Muscle of leg (tissue), 11 donors: ENCODE results near the gene FIG4. TPM values are rescaled to one million over a fixed set of nuclear protein-coding genes. Genes with fewer than 3 reads are reported as not detected.
A peak's percentile ranks its signal among the peaks of the same experiment; 100 is the strongest.
"Not testable (repeated sequence)": the region's sequence is repeated elsewhere in the genome, so short reads cannot be mapped to it uniquely, and the experiment has no call there.

Experiments used
- DNase-seq: peaks from one replicate; pipeline ENCODE4 v3.0.0; 2013
- H3K27ac ChIP-seq: one replicate; pipeline ENCODE4 v1.5.1; 2013; ENCODE audit warnings: mild to moderate bottlenecking, low read length, control low read depth
- H3K27me3 ChIP-seq: one replicate; pipeline ENCODE4 v1.6.1; 2013; ENCODE audit warnings: low read length; ENCODE audit not compliant: control insufficient read depth, insufficient read depth
- H3K36me3 ChIP-seq: one replicate; pipeline ENCODE4 v1.6.1; 2013; ENCODE audit warnings: low read length; ENCODE audit not compliant: control insufficient read depth, insufficient read depth
- H3K4me1 ChIP-seq: one replicate; pipeline ENCODE4 v1.6.1; 2013; ENCODE audit warnings: low read length; ENCODE audit not compliant: control insufficient read depth, insufficient read depth
- H3K4me3 ChIP-seq: one replicate; pipeline ENCODE4 v1.5.1; 2013; ENCODE audit warnings: low read length, control low read depth
- H3K9me3 ChIP-seq: replicated peaks from 2 replicates; pipeline ENCODE4 v1.6.1; 2013; ENCODE audit warnings: low read depth, low read length; ENCODE audit not compliant: control insufficient read depth
- WGBS: methylation state at CpG from one replicate; pipeline ENCODE4 v1.1.5; 2013; ENCODE audit warnings: missing lambda C conversion rate; ENCODE audit not compliant: insufficient coverage; 5-methylcytosine and 5-hydroxymethylcytosine counted together
- polyA plus RNA-seq, 8 donors: library from polyadenylated mRNA; unstranded; fragments of 120-200 nt; gene quantifications; one replicate each; pipeline versions ENCODE4 v1.2.1 to v1.2.3, GENCODE V29; 2013; ENCODE audit warnings: inconsistent platforms in 1 of 8, low replicate concordance in 1 of 8; ENCODE audit not compliant: insufficient read length in 8 of 8, insufficient read depth in 1 of 8
- total RNA-seq: library from RNA; stranded (reverse); fragments of 120-200 nt; gene quantifications from one replicate; pipeline ENCODE4 v1.2.4, GENCODE V29; 2013

The FIG4 gene
- total and polyA plus RNA-seq, 9 donors = 7.1 to 12.1 (median 10.1) TPM

GRCh38 chr6:109861946-109862345 lies 170.8 kb downstream of the FIG4 start:
- Histone ChIP-seq H3K9me3 (no peaks in the 10 kb centered on the region), H3K27me3 (no peaks in the 10 kb centered on the region), H3K4me3 (no peak overlapping the region), H3K27ac (no peak overlapping the region), H3K36me3 (no peaks in the 10 kb centered on the region), H3K4me1 (no peaks in the 10 kb centered on the region)
- DNase-seq = no peak

- WGBS = 77% methylated on average over 2 of the region's 2 CpGs
- DNase-seq = no peak
- Histone ChIP-seq H3K4me1 (peaks cover 3% of the 10 kb centered on the region), H3K9me3 (no peaks in the 10 kb centered on the region), H3K27me3 (peaks cover 2% of the 10 kb centered on the region), H3K36me3 (no peaks in the 10 kb centered on the region), H3K4me3 (no peak overlapping the region), H3K27ac (no peak overlapping the region)
Measured at GRCh38 chr6:109864050-109864449, 173.0 kb downstream of the FIG4 start.

GRCh38 chr6:109865968-109866367 lies 174.9 kb downstream of the FIG4 start:
- Histone ChIP-seq H3K4me1 (peaks cover 3% of the 10 kb centered on the region), H3K27ac (no peak overlapping the region), H3K9me3 (no peaks in the 10 kb centered on the region), H3K4me3 (no peak overlapping the region), H3K36me3 (no peaks in the 10 kb centered on the region), H3K27me3 (peaks cover 2% of the 10 kb centered on the region)
- no peak for DNase-seq
- no CpG with 5 or more reads among the region's 4 CpGs for whole genome bisulfite sequencing

GRCh38 chr6:109867009-109867969 lies 176.2 kb downstream of the FIG4 start:
- Histone ChIP-seq H3K27ac (peak overlapping the region; percentile 74), H3K36me3 (no peaks in the 10 kb centered on the region), H3K9me3 (no peaks in the 10 kb centered on the region), H3K4me1 (peaks cover 3% of the 10 kb centered on the region), H3K4me3 (no peak overlapping the region), H3K27me3 (peaks cover 2% of the 10 kb centered on the region)
- WGBS = 0% methylated on average over 3 of the region's 7 CpGs
- DNase-seq = peak; percentile 96

GRCh38 chr6:109867970-109868358 lies 176.9 kb downstream of the FIG4 start:
- peak overlapping the region; percentile 74 for H3K27ac ChIP-seq
- no peaks in the 10 kb centered on the region for H3K36me3 ChIP-seq
- H3K27me3 ChIP-seq = peaks cover 2% of the 10 kb centered on the region
- H3K4me1 ChIP-seq = peaks cover 3% of the 10 kb centered on the region
- WGBS = no CpG with 5 or more reads among the region's 2 CpGs
- no peaks in the 10 kb centered on the region for H3K9me3 ChIP-seq
- peak; percentile 87 for DNase-seq
- H3K4me3 ChIP-seq = no peak overlapping the region

- H3K27me3 ChIP-seq, H3K4me1 ChIP-seq, H3K9me3 ChIP-seq, H3K4me3 ChIP-seq, H3K36me3 ChIP-seq: not testable (repeated sequence)
- peak overlapping the region; percentile 26 for H3K27ac ChIP-seq
- peak; percentile 93 for DNase-seq
- WGBS = 40% methylated on average over 2 of the region's 5 CpGs
Measured at GRCh38 chr6:109869398-109870088, 178.4 kb downstream of the FIG4 start.

- DNase-seq = no peak
- Histone ChIP-seq H3K36me3 (no peaks in the 10 kb centered on the region), H3K27me3 (peaks cover 2% of the 10 kb centered on the region), H3K4me3 (no peak overlapping the region), H3K9me3 (no peaks in the 10 kb centered on the region), H3K27ac (peak overlapping the region; percentile 26), H3K4me1 (peaks cover 3% of the 10 kb centered on the region)
- WGBS = no CpG with 5 or more reads among the region's 5 CpGs
Measured at GRCh38 chr6:109870089-109870410, 179.0 kb downstream of the FIG4 start.

- Histone ChIP-seq H3K36me3 (no peaks in the 10 kb centered on the region), H3K9me3 (no peaks in the 10 kb centered on the region), H3K4me1 (peaks cover 2% of the 10 kb centered on the region), H3K27me3 (peaks cover 3% of the 10 kb centered on the region), H3K27ac (no peak overlapping the region), H3K4me3 (no peak overlapping the region)
- DNase-seq = no peak
- no CpG with 5 or more reads among the region's 1 CpG for WGBS
Measured at GRCh38 chr6:109872549-109872948, 181.5 kb downstream of the FIG4 start.

GRCh38 chr6:109872968-109873545 lies 182.0 kb downstream of the FIG4 start:
- no peak for DNase-seq
- Histone ChIP-seq H3K9me3 (no peaks in the 10 kb centered on the region), H3K27me3 (peaks cover 3% of the 10 kb centered on the region), H3K4me3 (no peak overlapping the region), H3K4me1 (no peaks in the 10 kb centered on the region), H3K36me3 (no peaks in the 10 kb centered on the region), H3K27ac (no peak overlapping the region)
- no CpG with 5 or more reads among the region's 4 CpGs for WGBS

- no peak overlapping the region for H3K4me3 ChIP-seq
- no peaks in the 10 kb centered on the region for H3K36me3 ChIP-seq
- peaks cover 2% of the 10 kb centered on the region for H3K27me3 ChIP-seq
- no peak overlapping the region for H3K27ac ChIP-seq
- DNase-seq = no peak
- 38% methylated on average over 3 of the region's 4 CpGs for WGBS
- H3K4me1 ChIP-seq = no peaks in the 10 kb centered on the region
- H3K9me3 ChIP-seq = no peaks in the 10 kb centered on the region
Measured at GRCh38 chr6:109874086-109874485, 183.0 kb downstream of the FIG4 start.
